OCI-LY7 (cell line): ENCODE data around the gene TRAPPC10.

ENCODE experiments used
- EZH2phosphoT487 ChIP-seq: fragments of 200-600 bp; sonication (generic); IDR thresholded peaks from 2 replicates; pipeline ENCODE4 v1.6.1; 2018; ENCODE audit warnings: low read depth, borderline replicate concordance, mild to moderate bottlenecking, mixed run types, antibody characterized with exemption, low read length, moderate library complexity, mixed read lengths
- TF ChIP-seq, protein P1 (sequence below): fragments of 200-600 bp; sonication (generic); conservative IDR thresholded peaks from 2 replicates; pipeline ENCODE4 v1.5.1; 2014; ENCODE audit warnings: mild to moderate bottlenecking, antibody characterized with exemption, low read length, moderate library complexity, mixed read lengths

DNA sequence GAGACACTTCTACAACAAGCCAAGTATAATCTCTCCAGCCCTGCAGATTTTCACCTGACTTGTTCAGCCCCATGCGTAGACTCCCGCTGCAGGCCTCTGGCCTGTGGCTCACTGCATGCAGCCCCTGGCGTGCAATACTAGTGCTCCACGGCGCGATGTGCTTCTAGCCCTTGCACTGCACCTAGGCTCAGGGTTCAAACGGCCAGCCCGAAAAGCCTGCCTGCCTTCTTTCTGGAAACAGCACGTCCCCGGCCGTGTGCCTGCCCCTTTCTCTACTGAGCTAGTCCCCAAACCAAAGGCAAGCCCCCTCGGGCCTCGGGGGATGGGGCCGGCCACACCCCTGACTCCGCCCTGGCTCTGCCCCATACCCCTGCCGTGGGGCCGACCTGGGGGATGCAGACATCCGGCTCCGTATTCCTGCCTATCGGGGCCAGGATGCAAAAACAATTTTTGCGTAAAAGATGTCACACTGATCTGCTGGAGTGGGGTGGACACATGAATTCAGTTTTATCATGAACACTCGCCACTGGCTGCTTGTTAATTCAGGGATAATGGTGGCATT, 26.3 kb upstream of the TRAPPC10 start:
- TF ChIP-seq, protein P1, sequence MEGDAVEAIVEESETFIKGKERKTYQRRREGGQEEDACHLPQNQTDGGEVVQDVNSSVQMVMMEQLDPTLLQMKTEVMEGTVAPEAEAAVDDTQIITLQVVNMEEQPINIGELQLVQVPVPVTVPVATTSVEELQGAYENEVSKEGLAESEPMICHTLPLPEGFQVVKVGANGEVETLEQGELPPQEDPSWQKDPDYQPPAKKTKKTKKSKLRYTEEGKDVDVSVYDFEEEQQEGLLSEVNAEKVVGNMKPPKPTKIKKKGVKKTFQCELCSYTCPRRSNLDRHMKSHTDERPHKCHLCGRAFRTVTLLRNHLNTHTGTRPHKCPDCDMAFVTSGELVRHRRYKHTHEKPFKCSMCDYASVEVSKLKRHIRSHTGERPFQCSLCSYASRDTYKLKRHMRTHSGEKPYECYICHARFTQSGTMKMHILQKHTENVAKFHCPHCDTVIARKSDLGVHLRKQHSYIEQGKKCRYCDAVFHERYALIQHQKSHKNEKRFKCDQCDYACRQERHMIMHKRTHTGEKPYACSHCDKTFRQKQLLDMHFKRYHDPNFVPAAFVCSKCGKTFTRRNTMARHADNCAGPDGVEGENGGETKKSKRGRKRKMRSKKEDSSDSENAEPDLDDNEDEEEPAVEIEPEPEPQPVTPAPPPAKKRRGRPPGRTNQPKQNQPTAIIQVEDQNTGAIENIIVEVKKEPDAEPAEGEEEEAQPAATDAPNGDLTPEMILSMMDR: no peak
- no peak for TF ChIP-seq EZH2phosphoT487
